ENCODE data around the gene IGSF23. TPM values are rescaled to one million over a fixed set of nuclear protein-coding genes. Genes with fewer than 3 reads are reported as not detected.
"Not testable (repeated sequence)": the region's sequence is repeated elsewhere in the genome, so short reads cannot be mapped to it uniquely, and the experiment has no call there.

The IGSF23 gene
- total RNA-seq, 1 experiment from 2014 or later = not detected

- Histone ChIP-seq H3K4me3 (ENCODE audit: insufficient read depth, low read depth, low read length) (no peak overlapping the region), H3K36me3 (replicated peaks; ENCODE audit: control insufficient read depth, insufficient read depth, low read length) (no peaks in the 10 kb centered on the region), H3K27me3 (ENCODE audit: control insufficient read depth, insufficient read depth, low read length) (no peaks in the 10 kb centered on the region)
- no peak for DNase-seq
Measured at GRCh38 chr19:44597131-44597491, 16.3 kb upstream of the IGSF23 start.

GRCh38 chr19:44598355-44598754, 15.0 kb upstream of the IGSF23 start:
- H3K4me3 ChIP-seq (ENCODE audit: insufficient read depth, low read depth, low read length) = no peak overlapping the region
- H3K27me3 ChIP-seq (ENCODE audit: control insufficient read depth, insufficient read depth, low read length) = no peaks in the 10 kb centered on the region
- no peak for DNase-seq
- no peaks in the 10 kb centered on the region for H3K36me3 ChIP-seq (replicated peaks; ENCODE audit: control insufficient read depth, insufficient read depth, low read length)

- Histone ChIP-seq H3K4me3 (ENCODE audit: insufficient read depth, low read depth, low read length) (no peak overlapping the region), H3K27me3 (ENCODE audit: control insufficient read depth, insufficient read depth, low read length) (no peaks in the 10 kb centered on the region), H3K36me3 (replicated peaks; ENCODE audit: control insufficient read depth, insufficient read depth, low read length) (no peaks in the 10 kb centered on the region)
- no peak for DNase-seq
Measured at GRCh38 chr19:44598880-44599279, 14.5 kb upstream of the IGSF23 start.

- DNase-seq = no peak
- Histone ChIP-seq H3K4me3 (ENCODE audit: insufficient read depth, low read depth, low read length) (no peak overlapping the region), H3K36me3 (replicated peaks; ENCODE audit: control insufficient read depth, insufficient read depth, low read length) (no peaks in the 10 kb centered on the region), H3K27me3 (ENCODE audit: control insufficient read depth, insufficient read depth, low read length) (no peaks in the 10 kb centered on the region)
Measured at GRCh38 chr19:44600466-44600865, 12.9 kb upstream of the IGSF23 start.

GRCh38 chr19:44602081-44602480, 11.3 kb upstream of the IGSF23 start:
- H3K27me3 ChIP-seq (ENCODE audit: control insufficient read depth, insufficient read depth, low read length) = no peaks in the 10 kb centered on the region
- DNase-seq = no peak
- H3K36me3 ChIP-seq (replicated peaks; ENCODE audit: control insufficient read depth, insufficient read depth, low read length) = no peaks in the 10 kb centered on the region
- H3K4me3 ChIP-seq (ENCODE audit: insufficient read depth, low read depth, low read length) = no peak overlapping the region

- no peaks in the 10 kb centered on the region for H3K27me3 ChIP-seq (ENCODE audit: control insufficient read depth, insufficient read depth, low read length)
- H3K4me3 ChIP-seq (ENCODE audit: insufficient read depth, low read depth, low read length) = no peak overlapping the region
- no peaks in the 10 kb centered on the region for H3K36me3 ChIP-seq (replicated peaks; ENCODE audit: control insufficient read depth, insufficient read depth, low read length)
- DNase-seq = no peak
Measured at GRCh38 chr19:44603201-44603945, 10.0 kb upstream of the IGSF23 start.

GRCh38 chr19:44604241-44604640, 9.1 kb upstream of the IGSF23 start:
- Histone ChIP-seq H3K4me3 (ENCODE audit: insufficient read depth, low read depth, low read length) (no peak overlapping the region), H3K36me3 (replicated peaks; ENCODE audit: control insufficient read depth, insufficient read depth, low read length) (no peaks in the 10 kb centered on the region), H3K27me3 (ENCODE audit: control insufficient read depth, insufficient read depth, low read length) (no peaks in the 10 kb centered on the region)
- DNase-seq = no peak

GRCh38 chr19:44605547-44605946, 7.8 kb upstream of the IGSF23 start:
- Histone ChIP-seq H3K4me3 (ENCODE audit: insufficient read depth, low read depth, low read length) (no peak overlapping the region), H3K36me3 (replicated peaks; ENCODE audit: control insufficient read depth, insufficient read depth, low read length) (no peaks in the 10 kb centered on the region), H3K27me3 (ENCODE audit: control insufficient read depth, insufficient read depth, low read length) (no peaks in the 10 kb centered on the region)
- DNase-seq = no peak

GRCh38 chr19:44607049-44607448, 6.3 kb upstream of the IGSF23 start:
- no peak for DNase-seq

GRCh38 chr19:44607917-44608316, 5.4 kb upstream of the IGSF23 start:
- Histone ChIP-seq H3K4me3 (ENCODE audit: insufficient read depth, low read depth, low read length) (no peak overlapping the region), H3K27me3 (ENCODE audit: control insufficient read depth, insufficient read depth, low read length) (no peaks in the 10 kb centered on the region), H3K36me3 (replicated peaks; ENCODE audit: control insufficient read depth, insufficient read depth, low read length) (no peaks in the 10 kb centered on the region)
- DNase-seq = no peak

More at GRCh38 chr19:44607049-44607448, 6.3 kb upstream of the IGSF23 start:
- Histone ChIP-seq H3K36me3 (replicated peaks; ENCODE audit: control insufficient read depth, insufficient read depth, low read length) (no peaks in the 10 kb centered on the region), H3K27me3 (ENCODE audit: control insufficient read depth, insufficient read depth, low read length) (no peaks in the 10 kb centered on the region), H3K4me3 (ENCODE audit: insufficient read depth, low read depth, low read length) (no peak overlapping the region)

- DNase-seq = no peak
- Histone ChIP-seq H3K36me3 (replicated peaks; ENCODE audit: control insufficient read depth, insufficient read depth, low read length) (no peaks in the 10 kb centered on the region), H3K27me3 (ENCODE audit: control insufficient read depth, insufficient read depth, low read length) (no peaks in the 10 kb centered on the region), H3K4me3 (ENCODE audit: insufficient read depth, low read depth, low read length) (no peak overlapping the region)
Measured at GRCh38 chr19:44608391-44608821, 5.0 kb upstream of the IGSF23 start.

GRCh38 chr19:44609219-44609618, 4.1 kb upstream of the IGSF23 start:
- H3K4me3 ChIP-seq (ENCODE audit: insufficient read depth, low read depth, low read length) = no peak overlapping the region
- H3K36me3 ChIP-seq (replicated peaks; ENCODE audit: control insufficient read depth, insufficient read depth, low read length) = no peaks in the 10 kb centered on the region
- DNase-seq = no peak
- H3K27me3 ChIP-seq (ENCODE audit: control insufficient read depth, insufficient read depth, low read length) = no peaks in the 10 kb centered on the region

- not testable (repeated sequence) for H3K4me3 ChIP-seq (ENCODE audit: insufficient read depth, low read depth, low read length); H3K36me3 ChIP-seq (replicated peaks; ENCODE audit: control insufficient read depth, insufficient read depth, low read length); H3K27me3 ChIP-seq (ENCODE audit: control insufficient read depth, insufficient read depth, low read length)
- DNase-seq = peak; percentile 56
Measured at GRCh38 chr19:44610497-44610896, 2.9 kb upstream of the IGSF23 start.

GRCh38 chr19:44611812-44612295, 1.5 kb upstream of the IGSF23 start:
- Histone ChIP-seq H3K36me3 (replicated peaks; ENCODE audit: control insufficient read depth, insufficient read depth, low read length) (no peaks in the 10 kb centered on the region), H3K27me3 (ENCODE audit: control insufficient read depth, insufficient read depth, low read length) (no peaks in the 10 kb centered on the region), H3K4me3 (ENCODE audit: insufficient read depth, low read depth, low read length) (no peak overlapping the region)
- no peak for DNase-seq

- DNase-seq = no peak
- H3K27me3 ChIP-seq (ENCODE audit: control insufficient read depth, insufficient read depth, low read length) = no peaks in the 10 kb centered on the region
- H3K36me3 ChIP-seq (replicated peaks; ENCODE audit: control insufficient read depth, insufficient read depth, low read length) = no peaks in the 10 kb centered on the region
- H3K4me3 ChIP-seq (ENCODE audit: insufficient read depth, low read depth, low read length) = no peak overlapping the region
Measured at GRCh38 chr19:44614313-44614712, 950 bp downstream of the IGSF23 start.

GRCh38 chr19:44615863-44616247, 2.5 kb downstream of the IGSF23 start:
- H3K36me3 ChIP-seq (replicated peaks; ENCODE audit: control insufficient read depth, insufficient read depth, low read length) = no peaks in the 10 kb centered on the region
- no peak for DNase-seq
- H3K27me3 ChIP-seq (ENCODE audit: control insufficient read depth, insufficient read depth, low read length) = no peaks in the 10 kb centered on the region
- no peak overlapping the region for H3K4me3 ChIP-seq (ENCODE audit: insufficient read depth, low read depth, low read length)
